AML-193 (cell line): ENCODE measurements around the gene ZFP36.

ENCODE experiments used
- DNase-seq, 2 experiments: peaks; one replicate each; lab custom pipeline; 2025; lab: John Stamatoyannopoulos, UW

Gene ZFP36

DNA sequence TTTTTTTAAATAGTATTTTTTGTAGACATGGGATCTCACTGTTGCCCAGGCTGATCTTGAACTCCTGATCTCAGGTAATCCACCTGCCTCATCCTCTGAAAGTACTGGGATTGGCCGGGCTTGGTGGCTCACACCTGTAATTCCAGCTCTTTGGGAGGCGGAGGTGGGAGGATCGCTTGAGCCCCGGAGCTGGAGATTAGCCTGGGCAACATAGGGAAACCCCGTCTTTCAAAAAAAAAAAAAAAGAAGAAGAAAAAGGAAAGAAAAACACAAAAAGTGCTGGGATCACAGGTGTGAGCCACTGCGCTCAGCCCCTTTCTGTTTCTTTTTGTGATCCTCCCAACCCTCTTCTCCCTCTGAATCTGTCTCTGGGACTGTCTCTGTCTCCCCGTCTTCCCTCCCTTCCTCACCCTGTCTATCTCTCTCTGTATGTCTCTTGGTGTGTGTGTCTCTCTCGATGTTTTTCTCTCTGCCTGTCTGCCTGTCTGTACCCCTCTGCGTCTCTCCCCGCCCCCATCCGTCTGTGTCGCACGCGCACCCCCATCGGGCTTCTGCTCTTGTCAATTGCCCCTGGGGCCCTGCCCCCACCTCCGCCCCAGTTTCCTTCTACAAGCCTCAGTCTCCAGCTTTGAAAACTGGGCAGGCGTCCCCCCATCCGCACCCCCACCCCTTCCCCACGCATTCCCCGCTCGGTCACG is 540 bp upstream of the ZFP36 start:
- peak; percentile 43 to 53 for DNase-seq

DNA sequence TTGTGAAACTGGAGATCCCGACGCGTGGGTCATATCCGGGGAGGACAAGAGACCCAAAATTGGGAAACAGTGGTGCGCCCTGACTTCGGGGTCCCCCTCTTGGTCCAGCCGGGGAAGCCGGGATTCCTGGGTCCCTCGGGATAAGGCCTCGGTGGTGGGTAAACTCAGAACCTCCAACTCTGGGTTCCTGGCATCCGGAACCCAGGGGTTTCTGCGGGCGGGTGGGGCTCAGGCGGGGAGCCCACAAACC is 688 bp downstream of the ZFP36 start:
- no peak for DNase-seq

- DNase-seq, result peak in 1 of 2 experiments; percentile 13
Measured at GRCh38 chr19:39407660-39408391, 1.2 kb downstream of the ZFP36 start.

DNA sequence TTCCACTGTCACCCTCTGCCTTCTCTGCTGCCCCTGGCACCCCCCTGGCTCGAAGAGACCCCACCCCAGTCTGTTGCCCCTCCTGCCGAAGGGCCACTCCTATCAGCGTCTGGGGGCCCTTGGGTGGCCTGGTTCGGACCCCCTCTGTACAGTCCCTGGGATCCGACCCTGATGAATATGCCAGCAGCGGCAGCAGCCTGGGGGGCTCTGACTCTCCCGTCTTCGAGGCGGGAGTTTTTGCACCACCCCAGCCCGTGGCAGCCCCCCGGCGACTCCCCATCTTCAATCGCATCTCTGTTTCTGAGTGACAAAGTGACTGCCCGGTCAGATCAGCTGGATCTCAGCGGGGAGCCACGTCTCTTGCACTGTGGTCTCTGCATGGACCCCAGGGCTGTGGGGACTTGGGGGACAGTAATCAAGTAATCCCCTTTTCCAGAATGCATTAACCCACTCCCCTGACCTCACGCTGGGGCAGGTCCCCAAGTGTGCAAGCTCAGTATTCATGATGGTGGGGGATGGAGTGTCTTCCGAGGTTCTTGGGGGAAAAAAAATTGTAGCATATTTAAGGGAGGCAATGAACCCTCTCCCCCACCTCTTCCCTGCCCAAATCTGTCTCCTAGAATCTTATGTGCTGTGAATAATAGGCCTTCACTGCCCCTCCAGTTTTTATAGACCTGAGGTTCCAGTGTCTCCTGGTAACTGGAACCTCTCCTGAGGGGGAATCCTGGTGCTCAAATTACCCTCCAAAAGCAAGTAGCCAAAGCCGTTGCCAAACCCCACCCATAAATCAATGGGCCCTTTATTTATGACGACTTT is 2.0 kb downstream of the ZFP36 start:
- DNase-seq, result no peak

DNA sequence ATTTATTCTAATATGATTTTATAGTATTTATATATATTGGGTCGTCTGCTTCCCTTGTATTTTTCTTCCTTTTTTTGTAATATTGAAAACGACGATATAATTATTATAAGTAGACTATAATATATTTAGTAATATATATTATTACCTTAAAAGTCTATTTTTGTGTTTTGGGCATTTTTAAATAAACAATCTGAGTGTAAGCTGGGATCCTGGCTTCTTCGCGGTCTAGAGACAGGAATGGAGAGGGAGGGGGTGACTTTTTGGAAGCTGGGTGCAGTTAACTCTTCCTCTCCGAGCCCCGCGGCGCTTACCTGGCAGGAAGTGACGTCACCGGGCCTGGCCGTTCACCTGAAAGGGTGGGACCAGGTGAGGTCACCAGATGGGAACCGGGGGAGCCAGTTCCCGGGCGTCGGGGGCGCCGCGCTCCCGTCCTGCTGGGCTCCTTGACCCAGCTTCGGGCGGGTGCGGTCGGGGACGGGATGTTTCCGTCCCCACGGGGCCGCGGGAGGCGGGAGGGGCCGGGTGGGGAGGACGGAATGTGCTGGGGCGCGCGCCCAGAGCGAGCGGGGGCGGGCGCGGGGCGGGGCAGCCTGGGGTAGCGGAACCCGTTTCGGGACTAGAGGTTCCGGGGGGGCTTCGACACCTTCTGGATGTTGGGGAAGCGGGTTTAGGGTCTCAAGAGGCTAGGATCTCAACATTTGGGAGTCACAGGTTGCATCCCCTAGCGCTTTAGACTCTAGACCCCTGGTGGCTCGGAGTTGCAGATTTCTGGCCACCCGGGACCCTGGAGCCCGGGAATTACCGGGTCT is 2.8 kb downstream of the ZFP36 start:
- no peak for DNase-seq

- DNase-seq, result peak; percentile 40 to 42
Measured at GRCh38 chr19:39410017-39410830, 3.6 kb downstream of the ZFP36 start.

DNA sequence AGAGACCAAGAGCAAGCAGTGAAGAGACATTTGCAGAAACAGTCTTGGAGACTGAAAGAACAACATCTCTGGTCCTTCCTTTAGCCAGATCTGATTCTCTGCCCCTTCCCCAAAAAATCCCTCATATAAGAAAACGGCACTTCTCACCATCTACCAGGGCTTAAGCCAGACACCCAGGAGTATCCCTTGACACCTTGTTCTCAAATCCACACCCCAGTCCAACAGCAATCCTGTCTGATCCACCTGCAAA is 4.1 kb downstream of the ZFP36 start:
- no peak for DNase-seq

DNA sequence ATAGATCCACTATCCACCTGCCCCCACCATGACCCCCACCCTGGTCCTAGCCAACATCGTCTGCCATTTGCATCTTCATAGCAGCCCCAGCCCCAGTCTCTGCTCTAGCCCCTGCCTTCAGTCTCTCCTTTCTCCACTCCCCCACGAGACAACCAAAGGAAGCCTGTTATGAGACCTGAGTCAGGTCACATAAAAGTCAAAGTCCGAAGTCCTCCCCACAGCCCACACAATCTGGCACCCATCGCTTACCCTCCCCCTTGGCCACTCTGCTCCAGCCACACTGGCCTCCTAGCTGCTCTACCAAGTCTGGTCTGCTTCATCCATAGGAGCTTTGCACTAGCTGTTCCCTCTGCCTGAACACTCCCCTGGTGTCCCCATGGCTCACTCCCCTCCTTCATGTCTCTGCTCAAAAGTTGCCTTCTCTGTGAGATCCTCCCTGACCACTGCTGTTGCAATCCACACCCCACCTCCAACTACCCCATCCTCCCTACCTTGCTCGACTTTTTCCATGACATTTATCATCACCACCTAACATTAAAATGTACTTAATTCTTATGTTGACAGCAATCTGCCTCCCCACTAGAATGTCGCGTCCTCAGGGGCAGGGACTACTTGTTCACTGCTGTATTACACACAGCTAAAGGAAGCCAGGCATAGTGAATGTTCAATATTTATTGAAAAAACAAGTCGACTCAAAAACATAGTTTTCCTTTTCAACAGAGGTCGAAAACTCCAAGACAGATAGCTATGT is 4.6 kb downstream of the ZFP36 start:
- DNase-seq, result peak; percentile 27 to 41

GRCh38 chr19:39411832-39412099 is 5.1 kb downstream of the ZFP36 start:
- DNase-seq, result peak; percentile 85 to 91

DNA sequence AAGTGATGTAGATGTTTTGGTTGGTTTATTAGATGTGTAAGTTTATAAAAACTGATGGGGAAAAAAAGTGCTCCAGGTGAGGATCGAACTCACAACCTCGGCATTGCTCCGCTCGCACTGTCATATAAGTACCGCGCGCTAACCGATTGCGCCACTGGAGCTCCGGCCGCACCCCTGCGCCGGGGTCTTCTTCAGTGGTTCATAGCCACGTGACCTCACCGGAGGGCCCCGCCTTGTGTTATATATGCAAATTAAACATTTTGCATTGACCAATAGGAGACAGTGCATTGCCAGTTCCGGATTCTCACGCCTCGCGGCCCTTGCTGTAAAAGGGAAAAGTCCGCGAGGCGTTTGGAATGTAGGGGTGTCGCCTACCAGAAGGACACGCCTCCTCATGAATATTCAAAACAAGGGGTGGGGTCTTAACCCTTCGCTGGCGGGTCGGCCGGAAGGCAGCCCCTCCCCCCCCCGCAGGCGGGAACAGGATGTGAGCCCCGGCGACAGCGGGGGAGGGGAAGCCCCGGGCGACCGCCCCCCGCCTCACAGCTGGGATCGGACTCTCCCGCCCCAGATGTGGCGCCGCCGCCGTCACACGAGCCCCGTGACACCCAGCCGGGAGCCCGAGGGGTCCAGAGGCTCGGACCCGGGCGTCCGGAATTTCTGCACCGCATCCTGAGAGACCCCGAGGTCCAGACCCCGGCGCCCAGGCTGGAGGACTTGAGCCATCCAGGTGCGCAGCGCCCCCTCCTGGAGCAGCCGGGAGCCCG is 5.6 kb downstream of the ZFP36 start, which contains the start of gene PLEKHG2:
TSS of gene PLEKHG2 (plus strand) at position 570 of the 767 bp plus-strand sequence. CDS start 1,418 bp downstream, outside the sequence.
- DNase-seq, result peak; percentile 93 to 95

DNA sequence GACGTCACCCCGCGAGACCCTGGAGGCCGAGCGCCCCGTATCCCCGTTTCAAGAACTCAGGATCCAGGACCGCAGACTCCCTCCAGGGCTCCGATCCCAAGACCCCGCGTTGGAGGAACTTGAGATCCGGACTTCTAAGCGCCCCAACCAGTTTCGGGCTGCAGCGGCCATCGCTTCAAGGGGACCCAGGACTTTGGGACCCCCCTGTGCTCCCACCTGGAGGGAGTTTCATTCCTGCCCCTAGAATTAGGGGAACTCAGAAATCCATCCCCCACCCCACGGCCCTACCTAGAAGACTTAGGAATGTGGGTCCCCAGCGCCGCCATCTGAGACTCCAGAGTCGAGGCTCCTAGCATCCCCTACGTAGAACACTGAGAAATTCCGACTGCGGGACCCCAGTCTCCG is 6.2 kb downstream of the ZFP36 start:
- DNase-seq, result no peak

DNA sequence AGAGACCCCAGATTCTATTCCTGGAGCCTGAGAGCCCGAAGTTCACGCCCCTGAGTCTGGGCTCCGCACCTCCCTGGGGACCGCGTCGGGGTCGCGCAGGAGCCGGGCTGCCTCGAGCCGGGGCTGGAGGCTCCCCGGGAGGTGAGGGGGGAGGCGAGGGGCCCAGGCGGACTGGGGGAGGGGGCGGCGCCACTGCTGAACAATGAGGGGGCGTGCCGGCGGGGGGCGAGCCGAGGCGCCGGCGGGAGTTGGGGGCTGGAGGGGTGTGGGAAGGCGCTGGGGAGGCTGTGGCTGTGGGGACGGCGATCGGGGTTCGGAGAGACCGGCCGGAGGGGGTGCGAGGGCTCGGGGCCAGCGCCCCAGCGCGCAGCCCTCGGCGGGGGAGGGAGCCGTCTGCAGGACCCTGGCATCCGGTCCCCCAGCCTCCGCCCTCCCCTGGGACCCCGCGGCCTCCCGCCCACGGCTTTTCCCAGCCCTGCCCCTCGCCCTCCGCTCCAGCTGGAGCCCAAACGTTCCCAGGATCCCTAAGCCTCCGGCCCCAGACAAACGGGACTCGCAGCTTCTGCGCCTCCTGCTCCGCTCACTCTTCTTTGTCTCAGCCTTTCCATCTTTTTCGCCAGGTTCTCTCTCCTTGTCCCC is 6.7 kb downstream of the ZFP36 start:
- DNase-seq, result no peak

DNA sequence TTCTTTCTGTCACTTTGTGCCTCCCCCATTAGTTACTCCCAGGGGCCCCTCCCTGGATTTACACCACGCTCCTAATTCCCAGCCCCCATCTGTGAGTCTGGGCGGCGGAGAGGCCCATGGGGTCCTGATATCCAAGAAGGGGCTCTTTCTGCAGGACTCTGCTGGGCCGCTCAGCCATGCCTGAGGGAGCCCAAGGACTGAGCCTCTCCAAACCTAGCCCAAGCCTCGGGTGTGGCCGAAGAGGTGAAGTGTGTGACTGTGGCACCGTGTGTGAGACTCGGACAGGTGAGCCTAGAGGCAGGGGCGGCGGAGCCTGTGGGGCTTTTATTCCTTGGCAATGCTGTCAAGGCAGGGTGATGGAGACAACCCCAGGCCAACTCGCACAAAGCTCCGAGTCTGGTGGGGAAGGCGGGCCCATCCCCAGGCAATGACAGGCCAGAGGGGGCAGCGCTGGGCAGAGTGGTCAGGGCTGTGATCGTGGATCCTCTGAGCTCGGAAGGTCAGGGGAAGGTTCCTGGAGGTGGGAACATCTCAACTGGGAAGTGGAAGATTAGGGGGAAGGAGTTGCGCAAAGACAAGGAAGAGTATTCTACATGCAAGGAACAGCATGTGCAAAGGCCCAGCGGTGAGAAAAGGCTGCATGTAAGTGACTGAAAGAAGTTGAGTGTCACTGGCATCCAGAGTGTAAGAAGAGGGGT is 7.4 kb downstream of the ZFP36 start:
- DNase-seq, result no peak

DNA sequence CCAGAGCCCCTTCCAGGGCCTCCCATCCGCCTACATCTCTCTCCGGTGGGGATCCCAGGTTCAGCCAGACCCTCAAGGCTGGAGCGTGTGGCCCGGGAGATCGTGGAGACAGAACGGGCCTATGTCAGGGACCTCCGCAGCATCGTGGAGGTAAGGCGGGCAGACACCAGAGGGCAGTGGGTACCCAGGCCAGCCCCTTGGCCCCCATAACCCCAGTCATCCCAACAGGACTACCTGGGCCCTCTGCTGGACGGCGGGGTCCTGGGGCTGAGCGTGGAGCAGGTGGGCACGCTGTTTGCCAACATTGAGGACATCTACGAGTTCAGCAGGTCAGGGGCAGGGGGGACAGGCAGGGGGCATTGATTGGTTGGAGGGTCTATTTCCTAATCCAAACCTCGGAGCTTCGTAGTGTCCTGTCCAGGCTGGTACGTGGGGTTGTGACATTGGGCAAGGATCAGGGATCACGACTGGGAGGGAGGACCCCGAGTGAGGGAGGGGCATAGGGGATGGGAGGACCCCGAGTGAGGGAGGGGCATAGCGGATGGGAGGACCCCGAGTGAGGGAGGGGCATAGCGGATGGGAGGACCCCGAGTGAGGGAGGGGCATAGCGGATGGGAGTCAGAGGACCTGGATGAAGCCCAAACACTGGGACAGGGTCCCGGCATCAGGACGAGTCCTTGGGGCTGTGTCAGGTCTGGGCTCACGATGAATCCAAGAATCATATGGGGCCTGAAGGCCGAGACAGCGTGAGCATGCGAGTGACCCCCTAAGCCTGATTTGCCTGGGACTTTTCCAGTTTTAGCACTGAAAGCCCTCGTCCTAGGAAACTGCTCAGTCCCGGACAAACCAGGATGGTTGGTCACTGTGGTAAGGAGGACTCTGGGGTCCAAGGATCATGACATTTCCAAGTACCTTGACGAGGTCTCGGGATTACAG is 8.7 kb downstream of the ZFP36 start:
- no peak for DNase-seq

GRCh38 chr19:39416152-39417120 is 9.8 kb downstream of the ZFP36 start:
- DNase-seq, result no peak

DNA sequence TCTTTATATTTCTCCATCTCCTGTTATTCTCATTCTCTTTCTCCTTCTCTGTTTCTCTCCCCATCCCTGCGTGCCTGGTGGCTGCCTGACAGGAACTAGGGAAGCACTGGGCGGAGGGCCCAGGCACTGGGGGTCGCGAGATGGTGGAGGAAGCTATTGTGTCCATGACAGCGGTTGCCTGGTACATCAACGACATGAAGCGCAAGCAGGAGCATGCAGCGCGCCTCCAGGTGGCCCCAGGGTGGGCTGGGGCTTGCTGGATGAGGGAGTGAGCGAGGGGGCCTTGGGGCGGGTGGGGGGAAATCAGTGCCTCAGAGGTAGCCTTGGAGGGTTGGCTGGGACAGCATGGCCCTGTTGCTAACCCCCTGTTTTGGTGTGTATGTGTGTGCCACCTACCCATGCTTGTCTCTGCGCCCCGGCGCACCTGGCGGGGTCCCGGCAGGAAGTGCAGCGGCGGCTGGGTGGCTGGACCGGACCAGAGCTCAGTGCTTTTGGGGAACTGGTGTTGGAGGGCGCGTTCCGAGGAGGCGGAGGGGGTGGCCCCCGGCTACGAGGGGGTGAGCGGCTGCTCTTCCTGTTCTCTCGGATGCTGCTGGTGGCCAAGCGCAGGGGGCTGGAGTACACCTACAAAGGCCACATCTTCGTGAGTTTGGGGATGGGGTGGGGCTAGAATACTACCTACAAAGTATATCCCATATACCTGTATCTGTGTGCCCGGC is 11.0 kb downstream of the ZFP36 start:
- no peak for DNase-seq
